Caki2 (cell line): Measurements from ENCODE around the gene KIFC3. TPM values are rescaled to one million over a fixed set of nuclear protein-coding genes. Genes with fewer than 3 reads are reported as not detected.
"Not testable (repeated sequence)": the region's sequence is repeated elsewhere in the genome, so short reads cannot be mapped to it uniquely, and the experiment has no call there.

Experiments used
- DNase-seq: peaks from one replicate; pipeline ENCODE4 v3.0.0-alpha.2; 2015; ENCODE audit warnings: low read depth
- in situ Hi-C: cut with HindIII; loops from 2 replicates; pipeline ENCODE4 v1.10.0; 2016; ENCODE audit warnings: low sequenced_read_pairs, low pct_unique_long_range_greater_than_20kb, mixed read lengths
- total RNA-seq: library from RNA; depleted of rRNA; stranded (reverse); fragments of >200 nt; shearing (Covaris generic); gene quantifications from 2 replicates; pipeline ENCODE4 v1.2.3, GENCODE V29; 2014; ENCODE audit warnings: low replicate concordance

KIFC3 gene
- total RNA-seq, 1 experiment from 2014 or later: 89.2 TPM

GRCh38 chr16:57779836-57780235 lies 22.5 kb downstream of the KIFC3 start:
- in situ Hi-C loops, DNase-seq: not testable (repeated sequence)

DNA sequence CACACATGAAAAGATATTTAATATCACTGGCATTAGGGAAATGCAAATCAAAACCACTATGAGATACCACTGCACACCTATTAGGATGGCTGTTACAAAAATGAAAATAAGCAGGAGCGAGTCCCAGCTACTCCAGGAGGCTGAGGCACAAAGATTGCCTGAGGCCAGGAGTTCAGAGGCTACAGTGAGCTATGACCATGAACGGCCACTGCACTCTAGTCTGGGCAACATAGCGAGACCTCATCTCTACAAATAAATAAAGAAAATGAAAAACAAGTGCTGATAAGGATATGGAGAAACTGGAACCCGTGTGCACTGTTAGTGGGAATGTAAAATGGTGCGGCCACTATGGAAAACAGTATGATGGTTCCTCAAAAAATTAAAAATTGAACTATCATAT lies 23.6 kb downstream of the KIFC3 start:
- DNase-seq: no peak
- in situ Hi-C loops: no loop called here

GRCh38 chr16:57775661-57776469 lies 26.4 kb downstream of the KIFC3 start:
- in situ Hi-C loops: no loop called here
- DNase-seq: no peak

DNA sequence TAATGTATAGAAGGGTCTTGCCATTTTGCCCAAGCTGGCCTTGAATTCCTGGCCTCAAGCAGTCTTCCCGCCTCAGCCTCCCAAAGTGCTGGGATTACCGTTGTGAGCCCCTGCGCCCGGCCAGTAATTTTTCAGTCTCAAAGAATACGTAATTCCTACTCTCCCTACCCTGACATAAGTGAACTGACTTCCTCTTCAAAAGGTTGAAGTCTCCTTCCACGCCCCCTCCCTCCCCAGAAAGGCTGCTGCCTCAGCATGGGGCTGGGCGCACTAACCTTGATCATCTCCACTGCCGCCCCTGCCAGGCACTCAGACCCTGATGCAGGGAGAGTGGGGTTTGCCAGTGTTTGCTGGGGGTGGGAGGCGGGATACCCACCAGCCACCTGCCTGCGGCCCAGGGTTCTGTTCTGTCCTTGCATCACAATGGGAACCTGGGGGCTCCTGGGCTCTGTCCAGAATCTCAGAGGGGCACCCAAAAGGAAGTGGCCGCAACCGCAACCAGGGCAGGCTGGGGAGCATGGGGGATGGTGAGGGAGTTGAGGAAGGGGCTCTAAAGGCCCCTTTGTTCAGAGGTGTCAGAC lies 27.5 kb downstream of the KIFC3 start:
- in situ Hi-C loops: no loop called here
- no peak for DNase-seq

GRCh38 chr16:57773655-57774295 lies 28.5 kb downstream of the KIFC3 start:
- no peak for DNase-seq
- in situ Hi-C loops: no loop called here

DNA sequence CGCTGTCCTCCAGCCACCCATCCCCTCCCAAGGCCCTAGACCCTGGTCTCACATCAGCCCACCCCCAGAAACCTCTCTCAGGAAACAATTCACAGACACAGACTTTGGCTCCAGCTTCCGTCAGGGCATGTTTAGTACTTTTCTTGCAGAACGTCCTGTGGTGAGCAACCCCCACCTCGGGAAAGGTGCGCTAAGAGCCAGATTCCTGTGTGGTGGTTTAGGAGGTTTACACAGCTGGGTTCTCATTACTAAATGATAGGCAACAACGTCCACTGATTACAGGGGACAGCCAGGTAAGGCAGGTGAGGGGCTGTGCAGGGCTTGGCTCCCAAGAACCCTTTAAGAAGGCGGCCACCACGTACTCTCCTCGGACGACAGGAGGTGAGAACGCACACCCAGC lies 29.3 kb downstream of the KIFC3 start:
- in situ Hi-C loops: no loop called here
- DNase-seq: no peak

DNA sequence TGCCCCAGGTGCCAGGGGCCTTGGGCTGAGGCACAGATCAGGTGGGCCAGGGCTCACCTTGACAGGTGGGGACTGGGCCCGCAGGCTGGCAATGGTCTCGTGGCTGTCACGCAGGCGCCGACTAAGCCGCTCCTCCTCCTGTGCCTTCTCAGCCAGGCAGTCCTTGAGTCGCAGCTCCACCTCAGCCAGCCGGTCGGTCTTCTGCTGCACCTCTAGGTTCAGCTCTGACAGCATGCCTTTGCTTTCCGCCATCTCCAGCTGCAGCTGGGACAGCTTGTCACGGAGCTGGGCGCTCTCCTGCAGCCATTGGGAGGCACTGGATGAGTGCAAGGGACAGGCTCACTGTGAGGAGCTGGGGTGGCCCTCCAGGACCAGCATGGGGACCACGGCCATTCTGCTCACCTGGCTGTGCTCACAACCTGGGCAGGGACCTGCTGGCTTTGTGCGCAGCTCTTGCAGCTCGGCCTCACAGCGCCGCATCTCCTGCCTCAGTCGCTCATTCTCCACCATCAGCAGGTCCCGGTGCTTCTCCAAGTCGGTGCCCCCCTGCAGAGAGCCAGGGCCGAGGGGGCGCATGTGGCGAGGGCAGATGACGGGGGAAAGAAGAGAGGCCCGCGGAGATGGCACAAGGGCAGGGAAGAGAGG lies 31.0 kb downstream of the KIFC3 start:
- in situ Hi-C loops: no loop called here
- DNase-seq: no peak

GRCh38 chr16:57770361-57770760 lies 31.9 kb downstream of the KIFC3 start:
- in situ Hi-C loops: no loop called here
- no peak for DNase-seq

- no peak for DNase-seq
- in situ Hi-C loops: no loop called here
These were observed 32.6 kb downstream of the KIFC3 start for GRCh38 chr16:57769541-57770145.

DNA sequence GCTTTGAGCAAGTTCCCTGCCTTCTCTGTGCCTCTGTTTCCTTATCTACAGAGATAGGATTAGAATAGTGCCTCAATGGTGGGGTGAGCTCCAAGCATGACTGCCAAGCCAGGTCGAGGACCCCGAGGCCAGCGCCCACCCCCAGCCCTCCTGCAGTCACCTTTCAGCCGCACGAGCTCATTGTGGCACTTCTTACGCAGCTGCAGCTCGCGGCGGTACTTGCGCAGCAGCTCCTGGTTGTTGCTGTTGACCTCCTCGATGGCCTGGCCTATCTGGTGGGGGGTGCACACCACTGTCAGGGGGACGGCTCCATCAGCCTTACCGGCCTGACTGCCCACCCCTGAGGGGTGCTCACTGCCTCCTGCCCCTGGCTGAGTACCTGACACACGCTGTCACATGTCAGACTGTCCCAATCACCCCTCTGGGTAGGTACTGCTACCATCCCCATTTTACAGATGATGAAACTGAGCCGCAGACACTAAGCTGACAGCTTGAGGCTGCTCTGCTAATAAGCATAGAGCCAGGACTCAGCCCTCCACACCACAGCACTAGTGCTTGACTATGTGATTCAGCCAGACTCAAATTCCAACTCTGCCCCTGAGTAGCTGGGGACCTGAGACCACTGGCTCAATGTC lies 35.5 kb downstream of the KIFC3 start:
- DNase-seq: no peak
- in situ Hi-C loops: no loop called here

- in situ Hi-C loops: no loop called here
- DNase-seq: no peak
These were observed 37.0 kb downstream of the KIFC3 start for GRCh38 chr16:57765160-57765728.

DNA sequence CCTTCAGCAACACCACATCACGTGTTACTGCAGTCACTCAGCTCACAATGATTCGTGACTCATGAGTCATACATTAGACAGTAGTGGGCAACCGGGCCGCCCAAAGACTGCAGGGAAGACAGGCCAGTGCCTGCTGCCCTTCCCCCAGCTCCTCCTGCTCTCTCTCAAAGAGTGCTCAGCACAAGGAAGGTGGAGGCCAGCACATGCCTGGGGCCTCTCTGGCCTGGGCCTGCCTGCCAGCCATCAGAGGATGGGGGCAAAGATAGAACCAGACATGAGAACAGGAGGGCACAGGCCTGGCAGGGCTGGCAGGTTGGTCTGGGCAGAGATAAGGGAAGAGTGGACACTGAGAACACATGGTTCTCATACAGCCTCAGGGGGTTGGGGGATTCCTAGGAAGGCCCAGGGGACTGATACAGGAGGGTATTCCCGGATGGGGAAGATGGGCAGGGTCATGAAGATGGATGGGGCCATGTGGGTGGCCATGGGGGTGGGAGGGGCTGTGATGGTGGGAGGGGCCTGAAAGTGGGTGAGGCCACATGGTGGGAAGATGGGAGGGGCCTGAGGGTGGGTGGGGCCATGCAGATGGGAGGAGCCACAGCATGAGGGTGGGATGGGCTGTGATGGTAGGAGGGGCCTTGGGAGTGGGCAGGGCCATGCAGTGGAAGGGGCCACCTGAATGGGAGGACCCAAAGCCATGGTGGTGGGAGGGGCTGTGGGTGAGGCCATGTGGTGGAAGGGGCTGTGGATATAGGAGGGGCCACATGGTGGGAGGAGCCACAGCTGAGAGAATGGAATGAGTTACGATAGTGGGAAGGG lies 37.7 kb downstream of the KIFC3 start:
- DNase-seq: peak; percentile 92
- in situ Hi-C loops: no loop called here

DNA sequence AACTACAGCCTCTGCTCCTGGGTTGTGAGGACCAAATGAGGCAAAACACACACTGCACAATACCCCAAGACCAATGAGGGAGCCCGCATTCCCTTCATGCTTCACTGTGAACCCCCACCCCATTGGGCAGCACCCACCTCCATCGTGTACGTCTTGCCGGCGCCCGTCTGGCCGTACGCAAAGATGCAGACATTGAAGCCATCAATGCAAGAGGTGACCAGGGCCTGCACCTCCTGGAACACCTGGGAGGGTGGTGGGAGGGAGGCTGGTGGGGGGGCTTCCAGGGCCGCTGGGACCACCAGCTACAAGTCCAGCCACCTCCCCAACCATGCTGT lies 38.3 kb downstream of the KIFC3 start:
- DNase-seq: no peak
- in situ Hi-C loops: no loop called here

DNA sequence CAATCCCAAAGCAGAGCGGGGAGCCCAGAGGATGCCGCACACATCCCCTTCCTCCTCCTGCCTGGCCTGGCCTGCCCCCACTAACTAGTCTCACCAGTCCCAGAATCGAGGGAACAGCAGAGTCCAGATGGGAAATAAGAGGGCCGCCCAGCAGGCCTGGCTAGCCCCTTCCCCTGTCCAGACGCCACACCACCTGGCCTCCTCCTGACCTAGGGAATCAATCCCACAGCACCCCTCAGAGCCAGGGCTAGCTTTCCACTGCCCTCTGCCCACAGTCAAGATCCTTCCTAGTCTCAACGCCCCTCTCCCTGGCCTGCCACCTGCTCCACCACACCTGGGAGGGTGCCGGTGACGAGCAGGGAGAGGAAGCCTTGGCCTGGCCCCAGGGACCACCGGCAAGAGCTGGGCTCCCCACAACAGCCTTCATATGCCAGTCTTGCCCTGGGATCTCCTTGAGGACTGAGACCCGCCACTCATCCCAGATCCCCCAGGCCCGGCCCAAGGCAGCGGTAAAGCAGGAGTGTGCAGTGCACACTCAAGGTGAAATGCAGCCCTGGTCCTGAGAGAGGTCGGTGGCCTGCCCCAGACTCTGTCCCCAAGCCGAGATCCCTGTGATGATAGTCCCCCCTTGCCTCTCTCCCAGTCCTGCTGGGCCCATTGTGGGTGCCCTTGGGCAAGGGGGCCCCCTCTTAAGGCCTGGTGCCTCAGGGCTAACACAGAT lies 38.8 kb downstream of the KIFC3 start:
- DNase-seq: no peak
- in situ Hi-C loops: no loop called here

GRCh38 chr16:57762365-57763040 lies 39.8 kb downstream of the KIFC3 start:
- no peak for DNase-seq
- in situ Hi-C loops: no loop called here

DNA sequence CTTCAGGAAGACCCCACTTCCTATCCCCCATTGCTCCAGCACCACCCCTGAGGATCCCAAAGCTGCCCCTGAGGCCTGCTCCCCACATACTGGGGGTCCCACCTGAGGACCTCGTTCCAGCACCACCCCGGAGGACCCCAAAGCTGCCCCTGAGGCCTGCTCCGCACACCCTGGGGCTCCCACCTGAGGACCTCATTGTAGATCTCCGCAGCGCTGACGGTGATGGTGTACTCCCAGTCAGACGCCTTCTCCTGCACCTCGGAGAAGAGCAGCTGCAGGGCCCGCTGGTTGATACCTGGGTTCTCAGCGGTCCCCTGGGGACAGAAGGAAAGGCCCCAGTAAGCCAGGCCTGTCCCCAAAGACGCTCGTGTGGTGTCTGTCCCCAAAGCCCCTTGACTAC lies 40.3 kb downstream of the KIFC3 start:
- no peak for DNase-seq
- in situ Hi-C loops: no loop called here
